Lung (tissue), 12 donors: ENCODE measurements around the gene RTEL1. TPM values are rescaled to one million over a fixed set of nuclear protein-coding genes. Genes with fewer than 3 reads are reported as not detected.

Experiments used
- ATAC-seq: fragments of 200-7000 bp; cut with Tn5 transposase; one replicate; pipeline ENCODE4 v1.9.1; 2020; ENCODE audit warnings: moderate number of reproducible peaks; ENCODE audit not compliant: insufficient read depth, low FRiP score
- DNase-seq, 3 donors: peaks; one replicate each; pipeline ENCODE4 v3.0.0-alpha.2; 2013 to 2017
- H3K27ac ChIP-seq, 2 donors: one replicate each; pipeline ENCODE4 v1.5.1; 2013; ENCODE audit warnings: mild to moderate bottlenecking in 2 of 2, moderate library complexity in 2 of 2, control low read depth in 1 of 2, inconsistent platforms in 1 of 2, low read depth in 1 of 2, low read length in 1 of 2
- H3K27me3 ChIP-seq, 3 donors: one replicate each; pipeline ENCODE4 v1.5.1; 2013; ENCODE audit warnings: low read length in 2 of 3; ENCODE audit not compliant: control insufficient read depth in 3 of 3, insufficient read depth in 3 of 3
- H3K36me3 ChIP-seq, 4 donors: one replicate each; pipeline ENCODE4 v1.5.1; 2013; ENCODE audit warnings: low read length in 4 of 4, mild to moderate bottlenecking in 1 of 4, moderate library complexity in 1 of 4; ENCODE audit not compliant: control insufficient read depth in 4 of 4, insufficient read depth in 4 of 4
- H3K4me1 ChIP-seq, 5 donors: one replicate each; pipeline ENCODE4 v1.5.1; 2013; ENCODE audit warnings: low read length in 5 of 5, mild to moderate bottlenecking in 2 of 5, moderate library complexity in 1 of 5; ENCODE audit not compliant: control insufficient read depth in 5 of 5, insufficient read depth in 5 of 5
- H3K4me3 ChIP-seq: one replicate; pipeline ENCODE4 v1.5.1; 2013; ENCODE audit warnings: mild to moderate bottlenecking, control low read depth, moderate library complexity
- H3K9ac ChIP-seq, 2 donors: one replicate each; pipeline ENCODE4 v1.5.1; 2013; ENCODE audit warnings: low read length in 2 of 2, control low read depth in 1 of 2; ENCODE audit not compliant: insufficient read depth in 1 of 2
- H3K9me3 ChIP-seq, 4 donors: one replicate each; pipeline ENCODE4 v1.5.1; 2013; ENCODE audit warnings: low read length in 3 of 4, mild to moderate bottlenecking in 1 of 4, moderate library complexity in 1 of 4; ENCODE audit not compliant: control insufficient read depth in 4 of 4, insufficient read depth in 3 of 4
- CTCF ChIP-seq: IDR thresholded peaks from 2 replicates; pipeline ENCODE4 v1.5.1; 2012; ENCODE audit warnings: mild to moderate bottlenecking; ENCODE audit errors: control extremely low read depth, extremely low read depth
- WGBS, 2 donors: extraction: QIAGEN DNeasy Blood & Tissue Kit; methylation state at CpG; one replicate each; pipeline ENCODE4 v1.1.7; 2013; 5-methylcytosine and 5-hydroxymethylcytosine counted together
- polyA plus RNA-seq, 2 donors: library from polyadenylated mRNA; stranded (reverse); fragments of 200-250 nt; gene quantifications; one replicate each; pipeline ENCODE4 v1.2.1, GENCODE V29; 2013
- total RNA-seq, 2 donors: library from RNA; depleted of rRNA in 1 of 2; stranded (reverse); fragments of >200 nt in 1 of 2; gene quantifications; one replicate each; pipeline ENCODE4 v1.2.1, GENCODE V29; 2014 to 2021
- donor health status: control.
- donor health status: control.
- donor health status: Bipolar disorder and iron deficiency.
- donor health status: healthy.
- donor health status: DM: yes; HTN: yes; CAD: no.

Gene RTEL1
- total and polyA plus RNA-seq, 4 donors: 12.4 to 45.8 (median 17.7) TPM

- H3K27ac ChIP-seq: peak overlapping the region; percentile 99 to 100
- H3K9ac ChIP-seq: peak overlapping the region; percentile 63 to 79
- no peaks in the 10 kb centered on the region for H3K36me3 ChIP-seq
- peak overlapping the region; percentile 97 for H3K4me3 ChIP-seq
- WGBS, 2 donors: 13 to 26% methylated on average over 24 to 36 of the region's 36 CpGs
- peaks cover 0 to 18% (median 2%) of the 10 kb centered on the region in 5 donors for H3K4me1 ChIP-seq
- H3K9me3 ChIP-seq: no peaks in the 10 kb centered on the region
- DNase-seq: peak; percentile 58 to 60 (median 59)
- no peak for ATAC-seq
- H3K27me3 ChIP-seq: no peaks in the 10 kb centered on the region
- no peak for TF ChIP-seq CTCF
Observed at GRCh38 chr20:63625771-63626423, 32.2 kb upstream of the RTEL1 start.

DNA sequence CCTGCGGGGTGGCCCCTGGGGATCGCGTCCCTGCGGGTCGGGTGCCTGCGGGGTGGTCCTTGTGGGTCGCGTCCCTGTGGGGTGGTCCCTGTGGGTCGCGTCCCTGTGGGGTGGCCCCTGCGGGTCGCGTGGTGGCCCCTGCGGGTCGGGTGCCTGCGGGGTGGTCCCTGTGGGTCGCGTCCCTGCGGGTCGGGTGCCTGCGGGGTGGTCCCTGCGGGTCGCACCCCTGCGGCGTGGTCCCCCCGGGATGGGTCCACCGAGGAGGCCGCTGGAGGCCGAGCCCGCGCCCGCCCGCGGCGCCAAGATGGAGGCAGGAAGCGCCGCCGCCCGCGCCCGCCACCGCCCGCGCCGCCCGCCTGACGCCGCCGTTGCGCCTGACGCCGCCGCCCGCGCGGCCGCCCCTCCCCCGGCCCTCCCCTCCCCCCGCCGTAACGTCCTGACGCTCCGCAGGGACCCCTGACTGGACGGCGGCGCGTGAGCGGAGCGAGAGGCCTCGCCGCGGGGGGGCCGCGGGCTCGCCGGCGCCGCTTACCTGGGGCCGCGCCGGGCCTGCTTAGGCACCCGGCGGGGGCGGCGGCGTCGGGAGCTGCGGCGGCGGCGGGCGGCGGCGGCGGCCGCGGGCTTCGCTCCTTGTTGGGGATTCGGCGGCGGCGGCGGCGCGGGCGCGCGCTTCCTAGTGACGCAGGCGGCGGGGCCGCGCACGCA is 31.5 kb upstream of the RTEL1 start, which contains the start of gene GMEB2:
Gene GMEB2, minus strand, starts transcription at position 678 of the 705 bp plus-strand sequence. CDS start 7,704 bp downstream, outside the sequence.
- ATAC-seq (peak; percentile 43), DNase-seq (peak; percentile 84 to 91 (median 91))
- peaks cover 0 to 18% (median 2%) of the 10 kb centered on the region in 5 donors for H3K4me1 ChIP-seq
- H3K27ac ChIP-seq: peak within 1 kb of the TSS; percentile 99 to 100
- H3K9me3 ChIP-seq: no peaks in the 10 kb centered on the region
- TF ChIP-seq CTCF: no peak
- H3K27me3 ChIP-seq: no peaks in the 10 kb centered on the region
- peak within 1 kb of the TSS; percentile 71 to 91 for H3K9ac ChIP-seq
- H3K36me3 ChIP-seq: no peaks in the 10 kb centered on the region
- peak within 1 kb of the TSS; percentile 97 for H3K4me3 ChIP-seq
- WGBS, 2 donors: 0 to 1% methylated on average over 52 to 112 of the region's 114 CpGs

DNA sequence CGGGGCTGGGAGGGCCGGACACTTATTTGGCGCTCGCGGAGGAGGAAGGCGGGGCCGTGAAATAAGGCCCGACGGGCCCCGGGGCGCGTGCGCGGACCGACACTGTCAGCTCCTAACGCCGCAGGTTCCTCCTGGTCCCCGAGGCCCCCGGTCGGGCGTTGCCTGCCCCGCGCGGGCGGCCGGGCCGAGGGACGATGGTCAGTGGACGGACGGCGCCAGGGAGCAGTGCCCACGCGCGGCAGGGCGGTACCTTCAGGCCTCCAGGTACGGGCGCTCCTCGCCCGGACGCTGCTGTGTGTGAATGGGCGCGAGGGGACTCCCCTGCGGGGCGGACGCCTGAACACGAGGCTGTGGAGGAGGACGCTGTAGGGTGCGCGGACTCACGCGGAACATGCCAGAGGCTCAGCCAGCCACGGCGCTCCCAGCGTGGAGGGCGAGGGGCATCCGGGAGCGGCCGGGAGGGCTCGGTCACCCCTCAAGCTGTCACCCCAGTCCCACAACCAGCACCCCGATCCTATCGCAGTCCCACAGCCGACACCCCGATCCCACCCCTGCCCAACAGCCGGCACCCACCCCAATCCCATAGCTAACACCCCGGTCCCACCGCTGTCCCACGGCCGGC is 30.9 kb upstream of the RTEL1 start:
- Histone ChIP-seq H3K9ac (peak overlapping the region; percentile 71 to 91), H3K4me3 (peak overlapping the region; percentile 95), H3K4me1 (peaks cover 0 to 18% (median 2%) of the 10 kb centered on the region in 5 donors), H3K9me3 (no peaks in the 10 kb centered on the region), H3K27me3 (no peaks in the 10 kb centered on the region), H3K27ac (peak overlapping the region; percentile 97 to 100), H3K36me3 (no peaks in the 10 kb centered on the region)
- ATAC-seq (peak; percentile 92), DNase-seq (peak; percentile 95 to 97 (median 95))
- no peak for TF ChIP-seq CTCF
- WGBS, 2 donors: 0% methylated on average over 56 to 68 of the region's 68 CpGs
